ENCODE data around the gene PRM3.

The PRM3 gene

GRCh38 chr16:11258553-11259492, 14.6 kb downstream of the PRM3 start:
- DNase-seq (ENCODE audit: low read depth): no peak

GRCh38 chr16:11257131-11257938, 16.1 kb downstream of the PRM3 start:
- peak; percentile 69 for DNase-seq (ENCODE audit: low read depth)

GRCh38 chr16:11256661-11257130, 16.7 kb downstream of the PRM3 start:
- DNase-seq (ENCODE audit: low read depth): no peak

GRCh38 chr16:11255737-11256660, 17.4 kb downstream of the PRM3 start, which contains the start of gene SOCS1:
TSS of gene SOCS1 (minus strand) at chr16:11256204. CDS start at chr16:11255478, 726 bp downstream.
- DNase-seq (ENCODE audit: low read depth): peak; percentile 66

- no peak for DNase-seq (ENCODE audit: low read depth)
These were observed 18.3 kb downstream of the PRM3 start for GRCh38 chr16:11254913-11255736.

- no peak for DNase-seq (ENCODE audit: low read depth)
These were observed 19.2 kb downstream of the PRM3 start for GRCh38 chr16:11253995-11254912.

- DNase-seq (ENCODE audit: low read depth): no peak
These were observed 20.1 kb downstream of the PRM3 start for GRCh38 chr16:11253009-11253994.

DNA sequence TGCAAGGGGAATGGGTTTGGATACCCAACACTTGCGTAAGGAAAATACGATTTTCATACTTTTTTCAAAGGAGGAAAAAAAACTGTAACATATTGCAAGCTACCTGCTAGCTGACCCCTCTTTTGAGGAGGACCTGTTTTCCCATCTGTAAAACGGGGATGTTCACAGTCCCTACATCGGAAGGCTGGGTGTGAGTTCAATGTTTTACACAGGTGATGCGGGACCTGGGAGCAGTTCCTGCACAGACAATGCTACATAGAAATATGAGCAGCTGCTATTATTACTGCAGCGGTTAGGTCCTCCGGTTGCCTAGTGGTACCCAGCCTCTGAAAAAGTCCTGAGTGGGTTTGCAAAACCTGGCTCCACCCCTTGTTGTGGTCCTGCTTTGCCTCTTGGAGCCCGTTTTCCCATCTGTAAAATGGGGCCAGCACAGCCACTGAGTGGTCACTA, 20.9 kb downstream of the PRM3 start:
- DNase-seq (ENCODE audit: low read depth): no peak

GRCh38 chr16:11251525-11252481, 21.6 kb downstream of the PRM3 start:
- no peak for DNase-seq (ENCODE audit: low read depth)

- no peak for DNase-seq (ENCODE audit: low read depth)
These were observed 22.5 kb downstream of the PRM3 start for GRCh38 chr16:11250786-11251524.

GRCh38 chr16:11250091-11250785, 23.2 kb downstream of the PRM3 start:
- DNase-seq (ENCODE audit: low read depth): no peak

DNA sequence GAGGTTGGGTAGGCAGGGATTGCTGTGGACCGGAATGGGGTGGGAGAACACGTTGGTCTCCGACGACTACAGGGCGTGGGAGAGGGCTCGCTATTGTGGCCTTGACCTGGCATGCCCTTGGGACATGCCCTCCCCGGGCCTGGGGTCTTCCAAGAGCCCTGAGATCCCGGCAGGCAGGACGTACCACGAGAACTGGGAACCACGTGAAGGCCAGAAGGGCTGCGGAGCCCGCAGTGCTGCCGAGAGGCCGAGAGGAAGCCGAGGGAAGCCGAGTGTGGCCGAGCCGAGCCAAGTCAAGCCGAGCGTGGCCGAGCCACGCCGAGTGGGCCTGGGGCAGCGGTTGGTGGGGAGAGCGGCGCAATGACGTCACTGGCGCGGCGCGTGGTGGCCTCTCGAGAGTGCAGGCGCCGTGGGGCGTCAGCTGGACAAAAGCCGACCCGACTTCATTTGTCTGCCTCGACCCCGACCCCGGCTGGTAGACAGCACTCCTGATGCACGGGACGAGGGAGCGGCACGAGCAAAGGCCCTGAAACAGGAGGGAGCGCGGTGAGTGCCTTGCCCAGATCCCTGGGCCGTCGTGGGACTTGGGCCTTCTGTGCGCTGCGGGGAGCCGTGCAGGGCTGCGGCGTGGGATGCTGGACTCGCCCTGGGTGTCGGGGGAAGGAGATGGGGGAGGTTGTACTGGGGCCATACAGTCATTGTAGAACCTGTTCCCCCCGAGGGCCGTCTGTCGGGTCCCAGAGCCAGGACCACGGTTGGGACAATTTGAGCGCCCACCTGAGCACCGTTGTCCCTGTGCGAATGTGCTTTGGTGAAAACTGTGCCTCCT, 24.0 kb downstream of the PRM3 start:
- no peak for DNase-seq (ENCODE audit: low read depth)

DNA sequence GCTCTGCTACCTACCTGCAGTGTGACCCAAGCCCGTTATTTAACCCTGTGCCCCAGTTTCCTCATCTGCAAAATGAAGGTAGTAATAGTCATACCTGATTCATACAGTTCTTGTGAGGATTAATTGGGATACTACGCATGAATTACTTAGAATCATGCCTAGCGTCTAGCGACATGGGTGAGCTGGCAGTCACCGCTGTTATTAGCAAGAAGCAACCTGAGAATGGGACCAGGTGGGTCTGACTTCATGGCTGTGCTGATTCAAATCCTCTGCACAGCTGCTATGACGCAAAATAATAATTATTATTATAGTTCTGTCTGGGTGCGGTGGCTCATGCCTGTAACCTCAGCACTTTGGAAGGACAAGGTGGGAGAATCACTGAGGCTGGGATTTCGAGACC, 25.3 kb downstream of the PRM3 start:
- DNase-seq (ENCODE audit: low read depth): no peak

DNA sequence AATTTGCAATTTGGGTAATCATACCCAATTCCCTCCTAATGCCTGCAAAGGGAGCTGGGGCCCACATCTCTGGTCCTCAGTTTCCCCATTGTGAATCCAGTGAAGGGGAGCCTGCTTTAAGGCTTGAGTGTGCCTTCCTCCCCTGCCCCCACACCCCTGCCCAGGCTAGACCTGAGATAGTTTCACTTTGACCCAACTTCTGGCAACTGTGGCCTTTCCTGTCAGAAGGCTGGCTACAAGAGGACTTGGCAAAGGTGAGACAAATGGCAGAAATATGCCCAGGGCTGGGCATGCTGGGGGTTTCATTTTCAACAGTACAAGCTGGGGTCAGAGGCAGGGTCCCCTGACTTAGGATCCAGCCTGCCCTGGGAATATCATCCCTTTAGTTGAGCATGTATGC, 27.4 kb downstream of the PRM3 start:
- DNase-seq (ENCODE audit: low read depth): no peak

GRCh38 chr16:11245222-11245737, 28.1 kb downstream of the PRM3 start:
- no peak for DNase-seq (ENCODE audit: low read depth)
